HG03196 (cell line): Measurements from ENCODE around the gene ANGPTL7.

Experiments used
- ATAC-seq: cut with Tn5 transposase; IDR thresholded peaks from one replicate; pipeline ENCODE4 v1.9.1; 2021; ENCODE audit not compliant: unreplicated experiment

Gene ANGPTL7

DNA sequence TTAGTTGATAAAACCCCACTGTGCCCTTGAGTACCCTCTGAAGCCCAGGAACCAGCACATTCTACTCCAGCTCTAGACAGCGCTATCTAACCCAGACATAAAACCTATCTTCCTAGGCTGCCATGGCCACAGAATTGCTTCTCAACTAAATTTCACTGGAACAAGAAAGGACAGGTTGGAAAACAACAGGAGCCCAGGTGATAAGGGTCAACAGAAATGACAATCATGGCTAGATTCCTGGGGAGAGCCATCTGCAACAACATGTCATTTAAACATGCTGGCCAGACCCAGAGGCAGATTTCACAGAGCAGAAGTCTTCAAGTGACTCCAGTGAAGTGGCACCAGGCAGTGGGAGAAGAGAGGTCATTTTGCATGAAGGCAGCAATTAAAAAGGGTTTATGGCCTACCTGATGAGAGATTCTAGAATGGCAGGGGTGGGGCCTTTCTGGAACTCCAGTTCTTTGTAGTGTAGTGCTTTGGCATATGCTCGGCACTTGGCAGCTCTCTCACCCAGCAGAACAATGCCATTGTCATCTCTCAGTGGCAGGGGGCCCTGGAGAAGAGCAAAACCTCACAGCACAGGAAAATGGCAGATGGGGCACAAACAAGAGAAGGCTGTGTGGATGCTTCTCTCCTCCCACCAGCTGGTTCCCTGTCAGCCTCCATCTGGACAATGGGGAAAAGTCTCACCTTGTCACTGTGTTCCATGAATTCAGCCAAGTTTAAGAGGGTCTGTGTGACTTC is 9.9 kb downstream of the ANGPTL7 start:
- ATAC-seq: no peak

DNA sequence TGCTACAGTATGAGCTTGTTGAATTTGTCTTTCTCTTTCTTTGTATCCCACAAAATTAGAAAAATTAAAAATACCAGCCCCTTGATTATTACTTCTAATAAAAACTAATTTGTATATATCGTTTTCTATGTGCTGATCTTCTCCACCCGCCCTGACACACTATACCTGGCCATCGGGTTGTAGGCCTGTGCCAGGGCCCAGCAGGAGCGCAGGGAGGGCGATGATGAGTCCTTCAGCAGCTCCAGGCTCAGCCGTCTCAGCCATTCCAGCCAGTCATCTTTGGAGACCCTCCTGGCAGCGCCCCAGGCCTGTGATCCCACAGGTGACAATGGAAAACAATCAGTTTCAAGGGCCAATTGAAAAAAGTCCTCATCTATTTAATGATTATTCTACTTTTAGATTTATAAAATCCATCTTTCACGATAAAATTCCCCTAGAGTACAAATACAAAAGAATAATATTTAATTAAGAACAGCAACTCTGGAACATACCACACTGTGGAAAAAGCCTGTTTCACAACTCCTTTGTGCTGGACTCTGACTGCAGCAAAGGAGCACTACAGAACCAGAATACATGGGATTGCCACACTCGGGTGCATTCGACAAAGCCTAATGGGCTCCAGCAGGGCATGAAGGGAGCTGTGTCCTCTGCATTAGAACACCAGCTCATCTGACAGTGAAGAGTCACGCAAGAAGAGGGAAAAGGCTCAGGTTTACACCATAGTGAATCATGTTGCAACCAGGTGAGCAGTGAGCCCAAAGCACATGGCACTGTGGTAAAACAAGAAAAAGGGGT is 15.4 kb downstream of the ANGPTL7 start:
- no peak for ATAC-seq

DNA sequence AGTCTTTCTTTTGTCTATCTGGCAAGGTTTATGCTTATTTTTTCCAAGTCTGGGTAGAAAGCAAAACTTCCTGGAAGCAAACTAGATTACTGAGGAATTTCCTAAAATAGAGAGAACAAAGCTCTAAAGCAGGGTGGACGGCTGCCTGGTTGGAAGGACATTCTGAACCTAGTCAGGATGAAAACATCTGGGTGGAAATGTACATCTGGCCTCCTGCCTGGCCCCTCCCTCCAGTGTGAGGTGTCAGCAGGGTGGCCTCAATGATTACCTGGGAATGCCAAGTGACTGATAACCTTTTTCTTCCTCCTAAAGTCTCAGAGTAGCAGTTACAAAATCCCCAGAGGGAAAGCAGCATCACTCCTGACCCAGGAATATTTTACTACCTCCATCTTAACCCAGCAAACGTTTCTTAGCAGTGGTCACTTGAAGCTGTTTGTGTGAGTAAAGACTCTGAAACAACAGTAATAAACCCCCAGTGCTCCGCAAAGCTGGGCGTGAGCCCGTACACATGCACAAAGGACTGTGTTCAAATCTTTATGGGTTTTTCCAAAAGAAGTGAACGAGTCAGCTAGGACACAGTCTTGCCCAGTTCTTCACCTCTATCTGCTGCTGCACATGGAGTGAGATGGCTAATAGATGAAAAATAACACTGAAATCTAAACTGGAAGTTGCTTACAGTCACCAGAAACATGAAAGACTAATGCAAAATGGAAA is 18.9 kb downstream of the ANGPTL7 start:
- no peak for ATAC-seq

DNA sequence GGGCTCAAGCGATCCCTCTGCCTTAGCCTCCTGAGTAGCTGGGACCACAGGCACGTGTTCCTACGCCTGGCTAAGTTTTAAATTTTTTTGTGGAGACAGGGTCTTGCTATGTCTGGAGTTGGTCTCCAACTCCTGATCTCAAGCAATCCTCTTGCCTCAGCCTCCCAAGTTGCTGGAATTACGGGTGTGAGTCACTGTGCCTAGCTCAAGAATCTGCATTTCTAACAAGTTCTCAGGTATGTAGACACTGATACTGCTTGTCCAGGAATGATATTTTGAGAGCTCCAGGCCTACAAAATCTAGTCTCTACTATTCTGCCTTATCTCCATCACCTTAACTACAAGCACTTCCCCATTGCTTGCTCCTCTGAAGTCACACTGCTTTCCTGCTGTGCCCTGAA is 22.3 kb downstream of the ANGPTL7 start:
- ATAC-seq: no peak

DNA sequence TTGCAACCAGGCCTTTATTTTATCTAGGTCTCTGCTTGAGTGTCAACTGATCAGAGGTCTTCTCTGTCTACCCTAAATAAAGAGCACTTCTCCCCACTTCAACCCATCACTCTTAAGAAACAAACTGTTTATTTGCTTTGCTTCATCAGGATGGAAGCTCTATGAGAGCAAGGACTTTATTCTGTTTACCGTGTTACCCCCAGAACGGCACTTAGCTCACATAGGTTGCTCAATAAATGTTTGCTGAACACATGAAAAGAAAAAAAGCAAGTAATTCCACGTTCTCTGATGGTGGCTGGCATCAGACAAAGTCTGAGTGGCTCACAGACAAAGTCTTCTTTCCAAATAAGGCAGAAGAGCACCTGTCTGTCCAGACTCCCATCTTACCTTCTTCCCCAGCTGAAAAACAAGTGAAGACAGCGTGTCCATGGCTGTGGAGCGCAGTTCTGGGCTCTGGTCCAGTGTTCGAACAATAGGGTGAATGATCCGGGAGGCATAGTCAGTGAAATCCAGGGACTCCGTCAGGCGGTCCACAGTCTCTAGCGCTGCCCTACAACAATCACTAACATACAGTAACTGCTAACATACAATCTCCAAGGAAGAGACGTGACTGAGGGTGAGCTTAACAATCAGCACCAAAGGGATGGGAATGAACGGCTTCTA is 22.9 kb downstream of the ANGPTL7 start:
- no peak for ATAC-seq

DNA sequence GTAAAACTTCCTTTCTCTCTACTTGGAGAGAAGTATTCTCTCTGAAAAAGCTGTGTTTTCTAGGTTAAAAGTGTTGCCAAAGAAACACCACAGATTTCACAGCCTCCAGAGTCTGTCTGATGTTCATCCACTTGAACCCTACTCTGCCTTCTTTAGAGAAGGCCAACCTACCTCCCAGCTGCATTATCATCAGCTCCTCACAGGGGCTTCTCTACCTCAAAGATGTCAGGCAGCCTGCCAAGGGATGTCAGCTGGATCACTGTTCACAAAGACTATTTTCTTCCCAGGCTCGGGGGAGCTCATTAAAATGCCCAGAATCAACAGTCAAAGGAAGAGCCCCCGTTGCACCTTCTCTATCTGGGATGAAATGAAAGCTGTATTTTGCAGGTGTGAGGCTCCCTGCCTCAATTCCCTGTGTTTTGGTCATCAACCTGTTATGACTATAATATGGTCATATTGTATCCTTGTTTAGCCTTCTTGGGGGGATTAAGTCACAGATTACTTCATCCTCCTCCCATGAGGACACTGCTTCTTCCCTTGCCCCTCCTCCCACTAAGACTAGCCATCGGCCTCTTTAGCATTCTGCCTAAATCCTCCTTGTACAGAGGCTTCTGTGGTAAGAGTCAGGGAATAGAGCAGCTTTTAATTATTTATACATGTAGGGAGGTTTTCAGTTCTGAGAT is 25.7 kb downstream of the ANGPTL7 start:
- no peak for ATAC-seq

DNA sequence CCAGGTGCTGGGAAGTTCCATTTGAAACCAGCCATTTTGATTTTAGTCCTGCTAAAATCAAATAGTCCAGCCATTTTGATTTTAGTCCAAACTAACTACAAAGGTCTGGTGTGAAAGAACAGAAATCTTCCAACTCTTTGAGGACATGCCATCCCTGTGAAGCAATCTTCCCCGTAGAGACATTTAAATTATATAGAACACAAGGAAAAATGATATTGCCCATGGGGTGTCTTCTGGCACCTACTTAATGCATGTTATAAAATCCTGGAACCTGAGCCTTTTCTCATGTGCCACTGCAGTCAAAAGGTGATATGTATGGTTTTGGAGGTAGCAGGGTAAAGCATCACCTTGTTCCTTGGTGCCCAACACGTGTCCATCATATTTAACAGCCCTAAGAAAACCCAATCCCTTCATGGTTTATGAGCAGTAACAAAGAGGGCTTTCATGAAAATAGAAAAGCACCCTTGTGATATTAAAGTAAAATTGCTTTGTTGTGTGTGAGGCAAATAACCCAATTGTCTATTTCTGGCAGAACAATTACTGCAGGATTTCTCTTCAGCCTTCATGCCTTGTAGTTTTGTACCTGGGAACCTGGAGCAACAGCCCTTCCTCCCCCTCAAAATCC is 26.3 kb downstream of the ANGPTL7 start:
- no peak for ATAC-seq

DNA sequence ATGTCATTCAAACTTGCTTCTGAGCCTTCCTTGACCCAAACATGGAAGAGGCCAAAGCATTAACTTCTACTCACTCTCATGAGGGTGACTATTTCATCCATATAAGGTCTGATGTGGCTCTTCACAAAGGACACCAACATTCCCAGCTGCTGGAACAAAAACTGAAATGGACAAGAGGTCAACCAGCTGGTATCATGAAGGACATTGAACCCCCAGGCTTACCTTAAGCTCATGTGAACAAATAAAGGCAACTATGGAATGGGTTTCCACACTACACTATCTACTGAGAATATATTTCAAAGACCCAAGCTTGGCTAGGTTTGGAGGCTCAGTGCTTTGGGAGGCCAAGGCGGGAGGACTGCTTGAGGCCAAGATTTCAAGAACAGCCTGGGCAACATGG is 26.9 kb downstream of the ANGPTL7 start:
- no peak for ATAC-seq

DNA sequence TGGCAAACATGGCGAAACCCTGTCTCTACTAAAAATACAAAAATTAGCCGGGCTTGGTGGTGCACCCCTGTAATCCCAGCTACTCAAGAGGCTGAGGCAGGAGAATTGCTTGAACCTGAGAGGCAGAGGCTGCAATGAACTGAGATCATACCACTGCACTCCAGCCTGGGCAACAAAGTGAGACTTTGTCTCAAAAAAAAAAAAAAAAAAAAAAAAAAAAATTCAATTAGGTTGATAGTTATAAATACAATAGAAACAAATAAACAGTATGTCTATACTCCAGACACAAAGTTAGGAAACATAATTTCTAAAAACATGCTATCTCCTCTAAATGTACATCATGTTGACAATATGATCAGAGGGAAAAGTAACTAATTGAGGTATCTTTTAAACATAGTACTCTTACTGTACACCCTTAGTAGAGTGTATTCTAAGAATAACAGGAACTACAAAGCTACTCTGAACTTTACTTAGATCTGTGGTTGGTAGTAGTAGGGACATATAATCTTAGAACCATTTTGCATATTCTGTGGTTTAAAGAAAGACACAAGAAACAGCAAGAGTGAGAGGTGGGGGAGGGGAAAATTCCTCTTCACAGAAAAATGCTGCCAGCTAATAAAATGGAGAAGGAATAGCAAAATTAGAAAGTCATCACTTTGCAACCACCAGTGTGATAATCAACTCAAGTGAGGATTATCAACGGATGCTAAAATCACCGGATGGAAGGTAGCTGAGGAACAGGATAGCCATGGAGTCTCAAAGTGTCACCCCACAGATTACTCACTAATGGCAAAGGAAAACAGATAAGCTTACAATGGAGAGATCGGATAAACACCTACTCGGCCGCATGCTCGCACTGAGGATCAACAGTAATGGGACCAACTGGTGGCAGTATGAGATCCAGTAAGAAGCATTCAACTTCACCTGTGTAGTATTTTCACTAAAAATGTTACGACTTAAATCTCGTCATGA is 38.2 kb downstream of the ANGPTL7 start:
- ATAC-seq: no peak

DNA sequence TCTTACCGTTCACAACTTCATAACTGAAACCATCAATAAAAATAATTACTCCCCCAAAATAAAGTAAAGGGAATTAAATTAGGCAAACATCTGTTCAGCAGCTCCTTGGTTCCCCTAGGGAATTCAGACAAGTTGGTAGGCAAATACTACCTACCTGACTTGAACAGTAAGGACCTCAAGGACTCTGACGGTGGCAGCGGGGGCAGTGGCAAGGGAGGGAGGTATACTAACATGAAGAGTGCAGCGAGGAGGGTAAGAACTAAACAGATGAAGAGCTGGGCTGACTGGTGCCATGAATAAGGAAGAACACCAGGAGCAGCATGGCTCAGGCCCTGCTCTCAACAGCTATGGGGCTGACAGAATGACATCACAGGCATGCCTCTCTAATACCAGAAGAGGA is 40.0 kb downstream of the ANGPTL7 start:
- ATAC-seq: no peak

DNA sequence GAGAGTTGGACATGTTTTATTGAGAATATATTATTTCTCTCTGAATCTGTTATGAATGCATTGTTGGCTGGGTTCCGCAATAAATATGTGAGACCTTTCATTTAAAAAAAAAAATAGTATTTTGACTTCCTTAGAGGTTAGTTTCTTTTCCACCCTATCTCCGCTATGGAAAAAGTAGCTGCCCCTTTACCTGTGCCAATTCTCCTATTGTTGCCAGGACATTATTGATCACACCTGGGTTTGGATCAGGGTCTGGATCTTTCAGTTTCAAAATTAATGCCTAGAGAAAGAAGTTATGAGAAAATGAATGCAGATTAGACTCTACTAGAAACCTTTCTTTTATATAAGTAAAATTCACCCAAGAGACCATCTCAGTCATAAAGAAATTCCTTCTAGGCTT is 44.1 kb downstream of the ANGPTL7 start:
- no peak for ATAC-seq

DNA sequence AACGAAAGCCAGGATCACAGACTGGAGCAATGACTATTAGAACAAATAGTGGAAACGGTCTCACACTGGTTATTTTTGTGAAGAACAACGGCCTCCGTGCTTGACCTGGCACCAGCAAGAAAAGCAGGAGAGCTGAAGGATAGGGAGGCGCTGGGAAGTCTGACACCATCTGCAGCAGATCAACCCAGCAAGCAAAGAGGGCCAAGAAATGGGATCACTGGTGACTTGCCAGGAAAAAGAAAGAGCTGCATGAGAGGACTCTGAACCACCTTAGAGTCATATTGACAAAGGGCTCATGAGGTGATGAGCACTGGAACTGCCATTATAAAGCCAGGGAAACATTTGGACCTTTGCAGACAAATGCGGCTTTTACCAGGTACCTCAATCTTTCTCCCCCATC is 48.2 kb downstream of the ANGPTL7 start:
- no peak for ATAC-seq

DNA sequence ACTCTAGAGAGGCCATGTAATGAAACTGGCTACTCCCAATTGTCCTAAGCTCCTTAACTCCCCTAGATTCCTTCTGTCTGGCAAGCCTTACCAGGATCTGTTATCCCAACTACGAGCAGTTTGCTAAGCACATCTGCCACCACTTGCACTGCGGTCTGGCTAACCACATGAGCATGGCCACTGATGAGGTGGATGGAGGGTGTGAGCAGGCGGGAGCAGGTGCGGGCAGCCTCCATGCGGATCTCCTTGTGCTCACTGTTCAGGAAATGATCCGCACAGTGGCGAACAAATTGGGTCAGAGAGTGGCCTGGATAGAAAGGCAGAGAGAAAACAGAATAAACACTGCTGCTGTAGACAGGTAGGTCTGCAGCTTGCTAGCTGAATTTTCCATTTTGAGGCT is 49.2 kb downstream of the ANGPTL7 start:
- no peak for ATAC-seq

DNA sequence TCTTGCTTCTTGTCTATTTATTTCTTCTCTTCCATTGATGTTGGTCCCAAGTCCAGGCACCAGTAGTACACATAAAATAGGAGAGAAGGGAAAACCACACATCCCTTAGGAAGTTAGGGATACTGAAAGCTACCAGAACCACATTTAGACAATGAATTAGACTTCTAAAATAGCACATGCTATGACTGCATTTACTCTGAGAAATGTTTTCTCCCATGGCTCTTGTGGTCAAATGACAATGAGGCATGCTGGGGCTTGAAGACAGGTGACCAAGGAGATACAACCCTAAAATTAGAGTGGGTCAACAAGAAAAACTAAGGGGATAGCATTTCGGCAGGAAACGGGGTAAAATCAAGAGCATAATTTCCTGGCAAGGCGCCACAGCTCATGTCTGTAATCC is 56.1 kb downstream of the ANGPTL7 start:
- ATAC-seq: no peak
